Activated T-helper 9 cell treated with anti-CD3 and anti-CD28 coated beads, Interleukin-2, amount 50 U/mL, for 16 hours (primary cell): ENCODE measurements around the gene TACC2.
"Not testable (repeated sequence)": the region's sequence is repeated elsewhere in the genome, so short reads cannot be mapped to it uniquely, and the experiment has no call there.

Experiments
- DNase-seq: peaks from one replicate; pipeline ENCODE4 v3.0.0-alpha.2; 2020; ENCODE audit warnings: low read depth

The TACC2 gene

GRCh38 chr10:121984463-121984862 is 4.5 kb upstream of the TACC2 start:
- no peak for DNase-seq

- DNase-seq: no peak
Observed at GRCh38 chr10:121990015-121990677, 1.2 kb downstream of the TACC2 start.

GRCh38 chr10:121991727-121992126 is 2.8 kb downstream of the TACC2 start:
- not testable (repeated sequence) for DNase-seq

- no peak for DNase-seq
Observed at GRCh38 chr10:121994429-121994941, 5.5 kb downstream of the TACC2 start.

- no peak for DNase-seq
Observed at GRCh38 chr10:121998462-121998861, 9.5 kb downstream of the TACC2 start.

- DNase-seq: no peak
Observed at GRCh38 chr10:121999301-121999700, 10.3 kb downstream of the TACC2 start.

GRCh38 chr10:122001698-122002097 is 12.7 kb downstream of the TACC2 start:
- no peak for DNase-seq

- no peak for DNase-seq
Observed at GRCh38 chr10:122007415-122007814, 18.5 kb downstream of the TACC2 start.

GRCh38 chr10:122010405-122011050 is 21.6 kb downstream of the TACC2 start:
- no peak for DNase-seq

GRCh38 chr10:122012731-122013130 is 23.8 kb downstream of the TACC2 start:
- no peak for DNase-seq

GRCh38 chr10:122013311-122013780 is 24.4 kb downstream of the TACC2 start:
- DNase-seq: no peak

- no peak for DNase-seq
Observed at GRCh38 chr10:122014652-122015248, 25.8 kb downstream of the TACC2 start.

GRCh38 chr10:122017926-122018325 is 29.0 kb downstream of the TACC2 start:
- DNase-seq: not testable (repeated sequence)

GRCh38 chr10:122018491-122018890 is 29.5 kb downstream of the TACC2 start:
- DNase-seq: no peak

- DNase-seq: no peak
Observed at GRCh38 chr10:122018951-122019413, 30.0 kb downstream of the TACC2 start.

- no peak for DNase-seq
Observed at GRCh38 chr10:122019414-122019975, 30.5 kb downstream of the TACC2 start.

- DNase-seq: no peak
Observed at GRCh38 chr10:122020226-122020625, 31.3 kb downstream of the TACC2 start.

- no peak for DNase-seq
Observed at GRCh38 chr10:122021379-122021778, 32.4 kb downstream of the TACC2 start.

GRCh38 chr10:122021828-122022227 is 32.9 kb downstream of the TACC2 start:
- DNase-seq: no peak

- no peak for DNase-seq
Observed at GRCh38 chr10:122022276-122022675, 33.3 kb downstream of the TACC2 start.

- not testable (repeated sequence) for DNase-seq
Observed at GRCh38 chr10:122023257-122023656, 34.3 kb downstream of the TACC2 start.

GRCh38 chr10:122029499-122030199 is 40.7 kb downstream of the TACC2 start:
- no peak for DNase-seq
